Dendritic cell treated with granulocyte-macrophage colony-stimulating factor and Interleukin-4, amounts not matched to agents 40 ng/mL and 50 ng/mL, for 4 days (primary cell): Measurements from ENCODE around the gene MYH10.

ENCODE experiments used
- H3K27ac Mint-ChIP-seq: one replicate; pipeline ENCODE4 v1.8.0; 2022; ENCODE audit warnings: mild to moderate bottlenecking, mixed read lengths
- H3K27me3 Mint-ChIP-seq: one replicate; pipeline ENCODE4 v1.8.0; 2022; ENCODE audit warnings: mild to moderate bottlenecking, mixed read lengths
- H3K36me3 Mint-ChIP-seq: one replicate; pipeline ENCODE4 v1.8.0; 2022; ENCODE audit warnings: low read depth, mixed read lengths
- H3K4me1 Mint-ChIP-seq: one replicate; pipeline ENCODE4 v1.8.0; 2022; ENCODE audit warnings: low read depth, mixed read lengths
- H3K4me3 Mint-ChIP-seq: one replicate; pipeline ENCODE4 v1.8.0; 2022; ENCODE audit warnings: mild to moderate bottlenecking, moderate library complexity, mixed read lengths
- H3K9me3 Mint-ChIP-seq: one replicate; pipeline ENCODE4 v1.8.0; 2022; ENCODE audit warnings: mixed read lengths
- intact Hi-C: fragments of 100-400 bp; cut with micrococcal nuclease; formaldehyde crosslinking; loops from one replicate; pipeline ENCODE4 v1.15.0; 2022

MYH10 gene

GRCh38 chr17:8496081-8496480 is 134.4 kb downstream of the MYH10 start:
- peaks cover 1% of the 10 kb centered on the region for H3K27me3 Mint-ChIP-seq
- H3K4me1 Mint-ChIP-seq, result no peaks in the 10 kb centered on the region
- intact Hi-C loops, result no loop called here
- H3K36me3 Mint-ChIP-seq, result no peaks in the 10 kb centered on the region
- no peak overlapping the region for H3K4me3 Mint-ChIP-seq
- H3K9me3 Mint-ChIP-seq, result no peaks in the 10 kb centered on the region
- H3K27ac Mint-ChIP-seq, result no peak overlapping the region

- H3K4me1 Mint-ChIP-seq, result no peaks in the 10 kb centered on the region
- intact Hi-C loops, result no loop called here
- no peak overlapping the region for H3K27ac Mint-ChIP-seq
- no peaks in the 10 kb centered on the region for H3K9me3 Mint-ChIP-seq
- no peak overlapping the region for H3K4me3 Mint-ChIP-seq
- peaks cover 7% of the 10 kb centered on the region for H3K36me3 Mint-ChIP-seq
- no peaks in the 10 kb centered on the region for H3K27me3 Mint-ChIP-seq
These were observed 135.9 kb downstream of the MYH10 start for GRCh38 chr17:8494506-8495111.

- Mint-ChIP-seq H3K4me3 (no peak overlapping the region), H3K36me3 (peaks cover 7% of the 10 kb centered on the region), H3K4me1 (no peaks in the 10 kb centered on the region), H3K27ac (no peak overlapping the region), H3K9me3 (no peaks in the 10 kb centered on the region), H3K27me3 (no peaks in the 10 kb centered on the region)
- intact Hi-C loops, result no loop called here
These were observed 136.5 kb downstream of the MYH10 start for GRCh38 chr17:8494021-8494420.

- Mint-ChIP-seq H3K27me3 (no peaks in the 10 kb centered on the region), H3K9me3 (no peaks in the 10 kb centered on the region), H3K4me1 (no peaks in the 10 kb centered on the region), H3K4me3 (no peak overlapping the region), H3K27ac (no peak overlapping the region), H3K36me3 (peaks cover 7% of the 10 kb centered on the region)
- intact Hi-C loops, result no loop called here
These were observed 138.4 kb downstream of the MYH10 start for GRCh38 chr17:8492121-8492520.

- H3K27ac Mint-ChIP-seq, result no peak overlapping the region
- intact Hi-C loops, result no loop called here
- H3K27me3 Mint-ChIP-seq, result no peaks in the 10 kb centered on the region
- H3K4me3 Mint-ChIP-seq, result no peak overlapping the region
- no peaks in the 10 kb centered on the region for H3K9me3 Mint-ChIP-seq
- H3K4me1 Mint-ChIP-seq, result no peaks in the 10 kb centered on the region
- peaks cover 7% of the 10 kb centered on the region for H3K36me3 Mint-ChIP-seq
These were observed 140.1 kb downstream of the MYH10 start for GRCh38 chr17:8490256-8491023.

GRCh38 chr17:8489841-8490240 is 140.7 kb downstream of the MYH10 start:
- Mint-ChIP-seq H3K4me1 (no peaks in the 10 kb centered on the region), H3K36me3 (peaks cover 7% of the 10 kb centered on the region), H3K27me3 (no peaks in the 10 kb centered on the region), H3K27ac (no peak overlapping the region), H3K4me3 (no peak overlapping the region), H3K9me3 (no peaks in the 10 kb centered on the region)
- intact Hi-C loops, result no loop called here

GRCh38 chr17:8488901-8489300 is 141.6 kb downstream of the MYH10 start:
- no peaks in the 10 kb centered on the region for H3K27me3 Mint-ChIP-seq
- peaks cover 7% of the 10 kb centered on the region for H3K36me3 Mint-ChIP-seq
- no peaks in the 10 kb centered on the region for H3K4me1 Mint-ChIP-seq
- intact Hi-C loops, result no loop called here
- H3K4me3 Mint-ChIP-seq, result no peak overlapping the region
- no peak overlapping the region for H3K27ac Mint-ChIP-seq
- peaks cover under 1% of the 10 kb centered on the region for H3K9me3 Mint-ChIP-seq

GRCh38 chr17:8488491-8488890 is 142.0 kb downstream of the MYH10 start:
- H3K4me3 Mint-ChIP-seq, result no peak overlapping the region
- peaks cover 7% of the 10 kb centered on the region for H3K36me3 Mint-ChIP-seq
- H3K27me3 Mint-ChIP-seq, result no peaks in the 10 kb centered on the region
- intact Hi-C loops, result no loop called here
- no peaks in the 10 kb centered on the region for H3K4me1 Mint-ChIP-seq
- H3K9me3 Mint-ChIP-seq, result peaks cover 4% of the 10 kb centered on the region
- H3K27ac Mint-ChIP-seq, result no peak overlapping the region

GRCh38 chr17:8487743-8488142 is 142.8 kb downstream of the MYH10 start:
- no peak overlapping the region for H3K4me3 Mint-ChIP-seq
- peaks cover 12% of the 10 kb centered on the region for H3K9me3 Mint-ChIP-seq
- no peaks in the 10 kb centered on the region for H3K4me1 Mint-ChIP-seq
- intact Hi-C loops, result no loop called here
- peaks cover 14% of the 10 kb centered on the region for H3K36me3 Mint-ChIP-seq
- no peak overlapping the region for H3K27ac Mint-ChIP-seq
- H3K27me3 Mint-ChIP-seq, result no peaks in the 10 kb centered on the region

GRCh38 chr17:8487130-8487645 is 143.3 kb downstream of the MYH10 start:
- Mint-ChIP-seq H3K27me3 (no peaks in the 10 kb centered on the region), H3K4me1 (no peaks in the 10 kb centered on the region), H3K27ac (no peak overlapping the region), H3K9me3 (peaks cover 18% of the 10 kb centered on the region), H3K36me3 (peaks cover 19% of the 10 kb centered on the region), H3K4me3 (no peak overlapping the region)
- intact Hi-C loops, result no loop called here

GRCh38 chr17:8485491-8485890 is 145.0 kb downstream of the MYH10 start:
- intact Hi-C loops, result no loop called here
- no peaks in the 10 kb centered on the region for H3K27me3 Mint-ChIP-seq
- no peak overlapping the region for H3K27ac Mint-ChIP-seq
- H3K4me1 Mint-ChIP-seq, result no peaks in the 10 kb centered on the region
- peaks cover 22% of the 10 kb centered on the region for H3K9me3 Mint-ChIP-seq
- H3K36me3 Mint-ChIP-seq, result peaks cover 32% of the 10 kb centered on the region
- no peak overlapping the region for H3K4me3 Mint-ChIP-seq

GRCh38 chr17:8484465-8484864 is 146.1 kb downstream of the MYH10 start:
- no peaks in the 10 kb centered on the region for H3K27me3 Mint-ChIP-seq
- H3K36me3 Mint-ChIP-seq, result peaks cover 39% of the 10 kb centered on the region
- no peak overlapping the region for H3K4me3 Mint-ChIP-seq
- intact Hi-C loops, result no loop called here
- H3K4me1 Mint-ChIP-seq, result no peaks in the 10 kb centered on the region
- peaks cover 22% of the 10 kb centered on the region for H3K9me3 Mint-ChIP-seq
- no peak overlapping the region for H3K27ac Mint-ChIP-seq

GRCh38 chr17:8482546-8482945 is 148.0 kb downstream of the MYH10 start:
- H3K27ac Mint-ChIP-seq, result no peak overlapping the region
- H3K27me3 Mint-ChIP-seq, result no peaks in the 10 kb centered on the region
- no peak overlapping the region for H3K4me3 Mint-ChIP-seq
- peaks cover 58% of the 10 kb centered on the region for H3K36me3 Mint-ChIP-seq
- H3K9me3 Mint-ChIP-seq, result peaks cover 22% of the 10 kb centered on the region
- no peaks in the 10 kb centered on the region for H3K4me1 Mint-ChIP-seq
- intact Hi-C loops, result no loop called here

- H3K27ac Mint-ChIP-seq, result no peak overlapping the region
- no peak overlapping the region for H3K4me3 Mint-ChIP-seq
- peaks cover 22% of the 10 kb centered on the region for H3K9me3 Mint-ChIP-seq
- intact Hi-C loops, result no loop called here
- no peaks in the 10 kb centered on the region for H3K27me3 Mint-ChIP-seq
- peaks cover 67% of the 10 kb centered on the region for H3K36me3 Mint-ChIP-seq
- H3K4me1 Mint-ChIP-seq, result no peaks in the 10 kb centered on the region
These were observed 148.8 kb downstream of the MYH10 start for GRCh38 chr17:8481703-8482102.
